HG03196 (cell line): ENCODE data around the gene NLRP3.
"Not testable (repeated sequence)": the region's sequence is repeated elsewhere in the genome, so short reads cannot be mapped to it uniquely, and the experiment has no call there.

Source experiments
- ATAC-seq: cut with Tn5 transposase; IDR thresholded peaks from one replicate; pipeline ENCODE4 v1.9.1; 2021; ENCODE audit not compliant: unreplicated experiment

Gene NLRP3

GRCh38 chr1:247390116-247390791 is 25.7 kb upstream of the NLRP3 start:
- peak; percentile 100 for ATAC-seq

GRCh38 chr1:247390996-247391395 is 25.0 kb upstream of the NLRP3 start:
- ATAC-seq: no peak

GRCh38 chr1:247392088-247392487 is 23.9 kb upstream of the NLRP3 start:
- ATAC-seq: no peak

- not testable (repeated sequence) for ATAC-seq
Observed at GRCh38 chr1:247395075-247395474, 20.9 kb upstream of the NLRP3 start.

GRCh38 chr1:247400685-247401084 is 15.3 kb upstream of the NLRP3 start:
- ATAC-seq: no peak

- ATAC-seq: no peak
Observed at GRCh38 chr1:247401310-247402119, 14.5 kb upstream of the NLRP3 start.

- ATAC-seq: no peak
Observed at GRCh38 chr1:247402120-247402675, 13.8 kb upstream of the NLRP3 start.

- no peak for ATAC-seq
Observed at GRCh38 chr1:247406014-247406656, 9.8 kb upstream of the NLRP3 start.

GRCh38 chr1:247407180-247407616 is 8.8 kb upstream of the NLRP3 start:
- peak; percentile 78 for ATAC-seq

GRCh38 chr1:247408100-247408499 is 7.9 kb upstream of the NLRP3 start:
- no peak for ATAC-seq

GRCh38 chr1:247409869-247410544 is 6.0 kb upstream of the NLRP3 start:
- ATAC-seq: peak; percentile 85

GRCh38 chr1:247411621-247412327 is 4.2 kb upstream of the NLRP3 start:
- ATAC-seq: no peak

- no peak for ATAC-seq
Observed at GRCh38 chr1:247417831-247418230, 1.9 kb downstream of the NLRP3 start.

GRCh38 chr1:247419336-247419735 is 3.4 kb downstream of the NLRP3 start:
- no peak for ATAC-seq

- no peak for ATAC-seq
Observed at GRCh38 chr1:247421074-247421473, 5.1 kb downstream of the NLRP3 start.

- no peak for ATAC-seq
Observed at GRCh38 chr1:247429496-247429895, 13.5 kb downstream of the NLRP3 start.

GRCh38 chr1:247430434-247430833 is 14.5 kb downstream of the NLRP3 start:
- ATAC-seq: no peak

GRCh38 chr1:247431643-247432042 is 15.7 kb downstream of the NLRP3 start:
- no peak for ATAC-seq

GRCh38 chr1:247434005-247434404 is 18.0 kb downstream of the NLRP3 start:
- ATAC-seq: no peak

- ATAC-seq: no peak
Observed at GRCh38 chr1:247435030-247435758, 19.2 kb downstream of the NLRP3 start.
